GM13976 (cell line): ENCODE data around the gene HBB.
"Not testable (repeated sequence)": the region's sequence is repeated elsewhere in the genome, so short reads cannot be mapped to it uniquely, and the experiment has no call there.

Source experiments
- DNase-seq: peaks from one replicate; pipeline ENCODE4 v3.0.0; 2012; ENCODE audit warnings: low spot score
- in situ Hi-C: fragments of 300-500 bp; cut with MboI; formaldehyde crosslinking; loops from one replicate; pipeline ENCODE4 v1.12.0; 2022; ENCODE audit warnings: low sequenced_read_pairs, mixed read lengths, inconsistent platforms; ENCODE audit not compliant: unreplicated experiment
- TF ChIP-seq, protein P1 (sequence below): IDR thresholded peaks from 2 replicates; pipeline ENCODE4 v1.5.1; 2012; ENCODE audit warnings: borderline replicate concordance, mild to moderate bottlenecking; ENCODE audit not compliant: insufficient read depth; ENCODE audit errors: extremely low read depth, missing control alignments, control extremely low read depth

Gene HBB

DNA sequence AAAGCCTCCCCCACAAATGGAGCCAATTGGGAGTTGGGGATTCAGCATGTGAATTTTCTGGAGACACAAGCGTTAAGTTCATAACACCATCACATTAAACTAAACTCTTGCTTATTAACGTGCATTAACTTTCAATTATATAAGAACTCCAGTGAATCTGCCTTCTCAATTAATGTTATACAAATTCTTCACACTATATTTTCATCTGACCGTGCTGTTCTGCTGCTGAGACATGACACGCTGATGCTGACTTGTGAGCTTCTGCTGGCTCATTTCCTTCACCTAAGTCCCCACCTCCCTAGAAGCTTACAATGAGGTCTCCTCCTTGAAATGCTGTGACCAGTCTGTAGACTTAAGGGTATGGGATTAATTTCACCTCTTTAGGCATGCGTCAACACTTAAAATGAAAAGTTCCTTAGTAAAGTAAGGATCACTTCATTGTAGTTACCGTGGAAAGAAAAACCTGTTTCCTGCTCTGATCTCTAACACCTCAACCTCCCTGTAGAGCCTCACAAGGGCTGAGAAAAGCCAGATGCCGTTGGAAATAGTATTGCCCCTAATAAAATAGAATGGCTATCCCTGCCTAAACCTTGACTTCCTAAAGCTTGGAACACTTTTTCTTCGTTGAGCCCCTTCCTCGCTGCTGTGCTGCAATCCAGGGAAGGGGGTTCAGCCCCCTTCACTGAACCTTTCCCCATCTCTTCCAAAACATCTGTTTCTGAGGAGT is 25.5 kb upstream of the HBB start:
- in situ Hi-C loops, result no loop called here
- TF ChIP-seq, protein P1, sequence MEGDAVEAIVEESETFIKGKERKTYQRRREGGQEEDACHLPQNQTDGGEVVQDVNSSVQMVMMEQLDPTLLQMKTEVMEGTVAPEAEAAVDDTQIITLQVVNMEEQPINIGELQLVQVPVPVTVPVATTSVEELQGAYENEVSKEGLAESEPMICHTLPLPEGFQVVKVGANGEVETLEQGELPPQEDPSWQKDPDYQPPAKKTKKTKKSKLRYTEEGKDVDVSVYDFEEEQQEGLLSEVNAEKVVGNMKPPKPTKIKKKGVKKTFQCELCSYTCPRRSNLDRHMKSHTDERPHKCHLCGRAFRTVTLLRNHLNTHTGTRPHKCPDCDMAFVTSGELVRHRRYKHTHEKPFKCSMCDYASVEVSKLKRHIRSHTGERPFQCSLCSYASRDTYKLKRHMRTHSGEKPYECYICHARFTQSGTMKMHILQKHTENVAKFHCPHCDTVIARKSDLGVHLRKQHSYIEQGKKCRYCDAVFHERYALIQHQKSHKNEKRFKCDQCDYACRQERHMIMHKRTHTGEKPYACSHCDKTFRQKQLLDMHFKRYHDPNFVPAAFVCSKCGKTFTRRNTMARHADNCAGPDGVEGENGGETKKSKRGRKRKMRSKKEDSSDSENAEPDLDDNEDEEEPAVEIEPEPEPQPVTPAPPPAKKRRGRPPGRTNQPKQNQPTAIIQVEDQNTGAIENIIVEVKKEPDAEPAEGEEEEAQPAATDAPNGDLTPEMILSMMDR, result no peak
- no peak for DNase-seq

DNA sequence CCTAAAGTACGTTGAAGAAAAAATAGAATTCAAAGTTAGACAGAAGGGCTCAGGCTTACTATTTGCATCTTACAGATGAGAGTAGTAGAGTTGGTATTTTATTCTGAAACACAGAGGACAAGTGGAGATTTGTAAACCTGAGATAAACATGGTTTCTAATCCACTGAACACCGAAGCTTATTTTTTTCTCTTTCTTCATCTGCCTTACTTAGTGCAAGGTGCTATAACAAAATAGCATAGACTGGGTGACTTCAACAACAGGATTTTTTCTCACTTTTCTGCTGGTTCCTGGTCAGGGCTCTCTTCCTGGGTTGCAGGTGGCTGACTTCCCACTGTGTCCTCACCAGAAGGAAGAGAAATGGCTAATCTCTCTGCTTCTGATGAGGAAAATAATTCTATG is 24.9 kb upstream of the HBB start:
- TF ChIP-seq, protein P1, result no peak
- in situ Hi-C loops, result no loop called here
- no peak for DNase-seq

DNA sequence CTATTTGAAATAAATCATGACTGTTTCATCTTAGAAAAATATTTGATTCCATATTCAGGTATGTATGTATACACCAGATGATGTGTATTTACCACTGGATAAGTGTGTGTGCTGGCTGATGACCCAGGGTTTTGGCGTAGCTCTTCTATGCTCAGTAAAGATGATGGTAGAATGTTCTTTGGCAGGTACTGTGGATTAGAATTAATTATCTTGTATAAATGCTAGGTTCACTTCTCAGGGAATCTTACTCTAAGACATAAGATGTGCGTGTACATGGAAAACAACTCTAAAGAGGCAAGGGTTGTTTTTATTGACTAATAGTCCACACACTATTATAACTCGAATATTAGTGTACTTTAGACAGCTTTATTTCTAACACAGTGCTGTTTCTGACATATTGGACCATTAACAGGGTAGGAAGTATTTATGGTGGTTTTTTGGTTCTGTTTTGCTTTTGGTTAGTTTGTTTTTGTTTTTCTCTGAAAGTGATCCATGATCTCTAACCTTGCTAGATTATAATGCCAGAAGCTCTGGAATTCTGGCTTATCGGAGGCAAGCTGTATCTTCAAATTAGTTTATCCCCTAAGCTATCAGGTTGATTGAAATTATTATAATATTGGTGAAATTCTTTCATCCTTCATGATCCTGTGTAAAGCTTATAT is 23.8 kb upstream of the HBB start:
- no peak for DNase-seq
- in situ Hi-C loops, result no loop called here
- TF ChIP-seq, protein P1, result no peak

DNA sequence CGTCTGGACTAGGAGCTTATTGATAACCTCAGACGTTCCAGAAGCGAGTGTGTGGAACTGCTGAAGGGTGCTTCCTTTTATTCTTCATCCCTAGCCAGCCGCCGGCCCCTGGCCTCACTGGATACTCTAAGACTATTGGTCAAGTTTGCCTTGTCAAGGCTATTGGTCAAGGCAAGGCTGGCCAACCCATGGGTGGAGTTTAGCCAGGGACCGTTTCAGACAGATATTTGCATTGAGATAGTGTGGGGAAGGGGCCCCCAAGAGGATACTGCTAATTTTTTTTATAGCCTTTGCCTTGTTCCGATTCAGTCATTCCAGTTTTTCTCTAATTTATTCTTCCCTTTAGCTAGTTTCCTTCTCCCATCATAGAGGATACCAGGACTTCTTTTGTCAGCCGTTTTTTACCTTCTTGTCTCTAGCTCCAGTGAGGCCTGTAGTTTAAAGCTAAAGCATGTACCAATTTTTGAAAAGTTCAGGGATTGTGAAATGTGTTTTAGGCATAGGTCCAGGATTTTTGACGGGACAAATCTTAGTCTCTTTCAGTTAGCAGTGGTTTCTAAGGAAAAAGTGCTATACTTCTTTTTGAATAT is 23.0 kb upstream of the HBB start, which contains the start of gene HBG1:
TSS of gene HBG1 (minus strand) at position 51 of the 590 bp plus-strand sequence. CDS start 53 bp downstream, outside the sequence.
- DNase-seq, in situ Hi-C loops: not testable (repeated sequence)

DNA sequence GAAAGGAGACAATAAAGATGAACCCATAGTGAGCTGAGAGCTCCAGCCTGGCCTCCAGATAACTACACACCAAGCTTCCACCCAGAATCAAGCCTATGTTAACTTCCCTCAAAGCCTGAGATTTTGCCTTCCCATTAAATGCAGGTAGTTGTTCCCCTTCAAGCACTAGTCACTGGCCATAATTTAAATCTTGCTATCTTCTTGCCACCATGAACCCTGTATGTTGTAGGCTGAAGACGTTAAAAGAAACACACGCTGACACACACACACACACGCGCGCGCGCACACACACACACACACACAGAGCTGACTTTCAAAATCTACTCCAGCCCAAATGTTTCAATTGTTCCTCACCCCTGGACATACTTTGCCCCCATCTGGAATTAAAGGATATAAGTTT is 21.6 kb upstream of the HBB start:
- in situ Hi-C loops, DNase-seq: not testable (repeated sequence)

DNA sequence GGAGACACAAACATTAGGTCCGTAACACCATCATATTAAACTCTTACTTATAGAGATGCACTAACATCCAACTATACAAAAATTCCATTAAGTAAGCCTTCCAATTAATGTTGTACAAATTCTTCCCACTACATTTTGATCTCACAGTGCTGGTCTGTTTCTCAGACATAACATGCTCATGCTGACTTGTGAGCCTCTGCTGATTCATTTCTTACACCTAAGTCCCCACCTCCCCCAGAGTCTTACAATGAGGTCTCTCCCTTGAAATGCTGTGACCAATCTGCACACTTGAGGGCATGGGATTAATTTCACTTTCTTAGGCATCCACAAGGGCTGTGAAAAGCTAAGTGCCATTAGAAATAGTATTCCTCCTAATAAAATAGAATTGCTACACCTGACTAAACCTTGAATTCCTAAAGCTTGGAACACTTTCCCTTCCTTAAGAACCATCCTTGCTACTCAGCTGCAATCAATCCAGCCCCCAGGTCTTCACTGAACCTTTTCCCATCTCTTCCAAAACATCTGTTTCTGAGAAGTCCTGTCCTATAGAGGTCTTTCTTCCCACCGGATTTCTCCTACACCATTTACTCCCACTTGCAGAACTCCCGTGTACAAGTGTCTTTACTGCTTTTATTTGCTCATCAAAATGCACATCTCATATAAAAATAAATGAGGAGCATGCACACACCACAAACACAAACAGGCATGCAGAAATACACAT is 20.8 kb upstream of the HBB start:
- in situ Hi-C loops, result no loop called here

More for the DNA sequence above, 20.8 kb upstream of the HBB start:
- TF ChIP-seq, protein P1, result no peak
- no peak for DNase-seq
